Endodermal cell (in vitro differentiated cells): ENCODE measurements around the gene CDH4. TPM values are rescaled to one million over a fixed set of nuclear protein-coding genes. Genes with fewer than 3 reads are reported as not detected.

Experiments
- DNase-seq: peaks from one replicate; pipeline ENCODE4 v3.0.0-alpha.2; 2017
- H3K27ac ChIP-seq: 2 replicates; pipeline ENCODE4 v1.5.1; 2013; ENCODE audit warnings: mild to moderate bottlenecking, low read depth, low read length, moderate library complexity
- H3K27me3 ChIP-seq: 2 replicates; pipeline ENCODE4 v1.6.1; 2013; ENCODE audit warnings: mild to moderate bottlenecking, low read length, moderate library complexity; ENCODE audit not compliant: insufficient read depth, control insufficient read depth, poor library complexity, severe bottlenecking
- H3K36me3 ChIP-seq: 2 replicates; pipeline ENCODE4 v1.7.0; 2013; ENCODE audit warnings: mild to moderate bottlenecking, low read length, moderate library complexity; ENCODE audit not compliant: control insufficient read depth, insufficient read depth
- H3K4me1 ChIP-seq: one replicate; pipeline ENCODE4 v1.7.0; 2013; ENCODE audit warnings: low read length; ENCODE audit not compliant: control insufficient read depth, insufficient read depth
- H3K4me3 ChIP-seq: 2 replicates; pipeline ENCODE4 v1.5.1; 2013; ENCODE audit warnings: mild to moderate bottlenecking, low read length, moderate library complexity
- H3K9ac ChIP-seq: 2 replicates; pipeline ENCODE4 v1.6.1; 2013; ENCODE audit warnings: mild to moderate bottlenecking, low read length, moderate library complexity; ENCODE audit not compliant: poor library complexity, severe bottlenecking; ENCODE audit errors: extremely low read depth
- H3K9me3 ChIP-seq: 2 replicates; pipeline ENCODE4 v1.6.1; 2013; ENCODE audit warnings: mild to moderate bottlenecking, low read length, moderate library complexity; ENCODE audit not compliant: control insufficient read depth
- H3K27ac Mint-ChIP-seq: 2 replicates; pipeline ENCODE4 v1.8.0; 2020; ENCODE audit warnings: mixed read lengths
- H3K27me3 Mint-ChIP-seq: 2 replicates; pipeline ENCODE4 v1.8.0; 2021; ENCODE audit warnings: mild to moderate bottlenecking, mixed read lengths; ENCODE audit not compliant: insufficient read depth
- H3K36me3 Mint-ChIP-seq: 2 replicates; pipeline ENCODE4 v1.8.0; 2020; ENCODE audit warnings: low read depth, mixed read lengths
- H3K4me1 Mint-ChIP-seq: 2 replicates; pipeline ENCODE4 v1.8.0; 2020; ENCODE audit warnings: mixed read lengths
- H3K4me3 Mint-ChIP-seq: 2 replicates; pipeline ENCODE4 v1.8.0; 2020; ENCODE audit warnings: mild to moderate bottlenecking, moderate library complexity, mixed read lengths
- H3K9me3 Mint-ChIP-seq: 2 replicates; pipeline ENCODE4 v1.8.0; 2020; ENCODE audit warnings: mild to moderate bottlenecking, mixed read lengths
- CTCF ChIP-seq: fragments of 200-600 bp; sonication (generic); conservative IDR thresholded peaks from 2 replicates; pipeline ENCODE4 v1.5.0; 2021; ENCODE audit warnings: antibody characterized with exemption, mild to moderate bottlenecking
- WGBS, 2 experiments: methylation state at CpG; one replicate each; pipeline versions ENCODE4 v1.1.5 to v1.1.7; 2013; ENCODE audit warnings: missing lambda C conversion rate in 2 of 2, mixed read lengths in 1 of 2; ENCODE audit not compliant: insufficient coverage in 1 of 2, insufficient read length in 1 of 2; 5-methylcytosine and 5-hydroxymethylcytosine counted together
- total RNA-seq, 2 donors: library from RNA; stranded (reverse); fragmentation: NEBNext Ultra II Directional in 1 of 2; extraction: Animal tissue kit (Norgen Biotek cat#: 25700) in 1 of 2; gene quantifications; 2 replicates in 1 of 2; 3 replicates in 1 of 2; pipeline ENCODE4 v1.2.1, GENCODE V29; 2021

Gene CDH4
- total RNA-seq, 2 donors from 2014 or later = 1.8 to 5.8 TPM

GRCh38 chr20:61976263-61976643 lies 724.2 kb downstream of the CDH4 start:
- Histone ChIP-seq H3K27ac (peak overlapping the region; percentile 29), H3K9me3 (no peaks in the 10 kb centered on the region), H3K36me3 (peaks cover 39% of the 10 kb centered on the region), H3K27me3 (no peaks in the 10 kb centered on the region), H3K9ac (no peak overlapping the region), H3K4me1 (no peaks in the 10 kb centered on the region), H3K4me3 (no peak overlapping the region)
- no peak overlapping the region for H3K27ac Mint-ChIP-seq
- no peak for DNase-seq
- peaks cover 46% of the 10 kb centered on the region for H3K36me3 Mint-ChIP-seq
- no peak overlapping the region for H3K4me3 Mint-ChIP-seq
- no peak for TF ChIP-seq CTCF
- H3K9me3 Mint-ChIP-seq = no peaks in the 10 kb centered on the region
- 92 to 100% methylated on average over 8 to 9 of the region's 9 CpGs for WGBS, 2 experiments
- H3K27me3 Mint-ChIP-seq = no peaks in the 10 kb centered on the region
- no peaks in the 10 kb centered on the region for H3K4me1 Mint-ChIP-seq

GRCh38 chr20:61976644-61977418 lies 724.8 kb downstream of the CDH4 start:
- Histone ChIP-seq H3K27me3 (no peaks in the 10 kb centered on the region), H3K36me3 (peaks cover 36% of the 10 kb centered on the region), H3K9ac (no peak overlapping the region), H3K4me3 (no peak overlapping the region), H3K4me1 (no peaks in the 10 kb centered on the region), H3K9me3 (no peaks in the 10 kb centered on the region), H3K27ac (no peak overlapping the region)
- Mint-ChIP-seq H3K27me3 (no peaks in the 10 kb centered on the region), H3K4me1 (no peaks in the 10 kb centered on the region), H3K36me3 (peaks cover 45% of the 10 kb centered on the region), H3K27ac (no peak overlapping the region), H3K4me3 (no peak overlapping the region), H3K9me3 (no peaks in the 10 kb centered on the region)
- 97 to 98% methylated on average over 23 to 45 of the region's 45 CpGs for WGBS, 2 experiments
- DNase-seq = no peak
- TF ChIP-seq CTCF = no peak

GRCh38 chr20:61977419-61977786 lies 725.3 kb downstream of the CDH4 start:
- Mint-ChIP-seq H3K9me3 (no peaks in the 10 kb centered on the region), H3K36me3 (peaks cover 43% of the 10 kb centered on the region), H3K4me3 (no peak overlapping the region), H3K4me1 (no peaks in the 10 kb centered on the region), H3K27ac (no peak overlapping the region), H3K27me3 (no peaks in the 10 kb centered on the region)
- no peak for TF ChIP-seq CTCF
- Histone ChIP-seq H3K9ac (no peak overlapping the region), H3K4me1 (no peaks in the 10 kb centered on the region), H3K27me3 (no peaks in the 10 kb centered on the region), H3K9me3 (no peaks in the 10 kb centered on the region), H3K27ac (no peak overlapping the region), H3K36me3 (peaks cover 31% of the 10 kb centered on the region), H3K4me3 (no peak overlapping the region)
- no peak for DNase-seq
- 94 to 96% methylated on average over 9 to 10 of the region's 10 CpGs for WGBS, 2 experiments
